ENCODE measurements around the gene ADGRG4. TPM values are rescaled to one million over a fixed set of nuclear protein-coding genes. Genes with fewer than 3 reads are reported as not detected.

ADGRG4 gene
- total RNA-seq, 2 experiments from 2014 or later, result not detected

GRCh38 chrX:136269921-136270320 is 30.8 kb upstream of the ADGRG4 start:
- H3K36me3 ChIP-seq (ENCODE audit: insufficient read depth, low read length), result no peaks in the 10 kb centered on the region
- H3K27me3 ChIP-seq (ENCODE audit: control insufficient read depth in 1 of 2, insufficient read depth in 2 of 2, low read length in 2 of 2), result no peaks in the 10 kb centered on the region
- no peak for DNase-seq
- Mint-ChIP-seq H3K4me3 (no peak overlapping the region), H3K9me3 (no peaks in the 10 kb centered on the region), H3K36me3 (ENCODE audit: low read depth) (no peaks in the 10 kb centered on the region), H3K27me3 (no peaks in the 10 kb centered on the region), H3K4me1 (ENCODE audit: low read depth) (no peaks in the 10 kb centered on the region), H3K27ac (no peak overlapping the region)
- H3K27ac ChIP-seq (ENCODE audit: low read depth in 1 of 2, low read length in 2 of 2), result no peak overlapping the region
- H3K4me3 ChIP-seq (ENCODE audit: low read length), result no peak overlapping the region
- no peak for ATAC-seq (ENCODE audit: poor library complexity)
- TF ChIP-seq CTCF (IDR thresholded peaks at IDR 0.05), result no peak
- ChIA-PET POLR2A (interaction anchor here (0.6 kb wide), 1 partner anchor 90 kb away, joined by 3 read pairs; no protein-coding TSS in a partner anchor), CTCF (interaction anchor here (3.1 kb wide), 1 partner anchor 241 kb away, joined by 14 read pairs; no protein-coding TSS in a partner anchor)
- intact Hi-C loops (cut with DNase I, micrococcal nuclease), result loop anchor here in 1 of 2 experiments (2.0 to 10.0 kb wide), 4 partner anchors 65 to 427 kb away; no protein-coding TSS in a partner anchor
- no peaks in the 10 kb centered on the region for H3K4me1 ChIP-seq (ENCODE audit: insufficient read depth, low read length)
- H3K9me3 ChIP-seq (ENCODE audit: control insufficient read depth in 1 of 2, insufficient read depth in 1 of 2, low read length in 2 of 2), result no peaks in the 10 kb centered on the region

GRCh38 chrX:136271300-136271699 is 29.5 kb upstream of the ADGRG4 start:
- ChIA-PET CTCF (interaction anchor here (0.8 kb wide), 1 partner anchor 109 kb away, joined by 3 read pairs; no protein-coding TSS in a partner anchor), POLR2A (no interaction called here)
- H3K36me3 ChIP-seq (ENCODE audit: insufficient read depth, low read length), result no peaks in the 10 kb centered on the region
- H3K4me3 ChIP-seq (ENCODE audit: low read length), result no peak overlapping the region
- H3K27ac ChIP-seq (ENCODE audit: low read depth in 1 of 2, low read length in 2 of 2), result no peak overlapping the region
- no peaks in the 10 kb centered on the region for H3K27me3 ChIP-seq (ENCODE audit: control insufficient read depth in 1 of 2, insufficient read depth in 2 of 2, low read length in 2 of 2)
- H3K27ac Mint-ChIP-seq, result no peak overlapping the region
- no peaks in the 10 kb centered on the region for H3K36me3 Mint-ChIP-seq (ENCODE audit: low read depth)
- intact Hi-C loops (cut with DNase I, micrococcal nuclease), result no loop called here
- no peaks in the 10 kb centered on the region for H3K9me3 Mint-ChIP-seq
- ATAC-seq (ENCODE audit: poor library complexity) (no peak), DNase-seq (no peak)
- no peaks in the 10 kb centered on the region for H3K27me3 Mint-ChIP-seq
- H3K4me1 Mint-ChIP-seq (ENCODE audit: low read depth), result no peaks in the 10 kb centered on the region
- H3K9me3 ChIP-seq (ENCODE audit: control insufficient read depth in 1 of 2, insufficient read depth in 1 of 2, low read length in 2 of 2), result no peaks in the 10 kb centered on the region
- H3K4me1 ChIP-seq (ENCODE audit: insufficient read depth, low read length), result no peaks in the 10 kb centered on the region
- no peak for TF ChIP-seq CTCF (IDR thresholded peaks at IDR 0.05)
- H3K4me3 Mint-ChIP-seq, result no peak overlapping the region

- Mint-ChIP-seq H3K27ac (no peak overlapping the region), H3K9me3 (no peaks in the 10 kb centered on the region), H3K4me3 (no peak overlapping the region), H3K36me3 (ENCODE audit: low read depth) (no peaks in the 10 kb centered on the region), H3K27me3 (peaks cover 5% of the 10 kb centered on the region), H3K4me1 (ENCODE audit: low read depth) (no peaks in the 10 kb centered on the region)
- DNase-seq, result no peak
- no peak for TF ChIP-seq CTCF (IDR thresholded peaks at IDR 0.05)
- Histone ChIP-seq H3K36me3 (ENCODE audit: insufficient read depth, low read length) (no peaks in the 10 kb centered on the region), H3K27ac (ENCODE audit: low read depth in 1 of 2, low read length in 2 of 2) (no peak overlapping the region), H3K4me3 (ENCODE audit: low read length) (no peak overlapping the region), H3K4me1 (ENCODE audit: insufficient read depth, low read length) (no peaks in the 10 kb centered on the region), H3K27me3 (ENCODE audit: control insufficient read depth in 1 of 2, insufficient read depth in 2 of 2, low read length in 2 of 2) (no peaks in the 10 kb centered on the region), H3K9me3 (ENCODE audit: control insufficient read depth in 1 of 2, insufficient read depth in 1 of 2, low read length in 2 of 2) (no peaks in the 10 kb centered on the region)
- ChIA-PET CTCF (no interaction called here), POLR2A (no interaction called here)
- ATAC-seq (ENCODE audit: poor library complexity), result no peak
- intact Hi-C loops (cut with DNase I, micrococcal nuclease), result no loop called here
Observed at GRCh38 chrX:136272325-136272724, 28.4 kb upstream of the ADGRG4 start.

Data from CD4-positive, alpha-beta T cell (primary cell).